Hepatocyte (in vitro differentiated cells): ENCODE data around the gene MZF1. TPM values are rescaled to one million over a fixed set of nuclear protein-coding genes. Genes with fewer than 3 reads are reported as not detected.
A peak's percentile ranks its signal among the peaks of the same experiment; 100 is the strongest.

ENCODE experiments used
- DNase-seq: peaks from one replicate; pipeline ENCODE4 v3.0.0-alpha.2; 2016; ENCODE audit warnings: low spot score
- H2AFZ ChIP-seq: fragments of 200-600 bp; sonication (generic); 2 replicates; pipeline ENCODE4 v1.6.0; 2016; ENCODE audit warnings: antibody characterized with exemption, mild to moderate bottlenecking
- H3K27ac ChIP-seq: fragments of 200-600 bp; sonication (generic); 2 replicates; pipeline ENCODE4 v1.5.1; 2016; ENCODE audit warnings: mild to moderate bottlenecking
- H3K27me3 ChIP-seq: fragments of 200-600 bp; sonication (generic); 2 replicates; pipeline ENCODE4 v1.6.1; 2016
- H3K36me3 ChIP-seq: fragments of 200-600 bp; sonication (generic); replicated peaks from 2 replicates; pipeline ENCODE4 v1.5.1; 2016; ENCODE audit warnings: low read depth; ENCODE audit not compliant: insufficient read depth
- H3K4me1 ChIP-seq: fragments of 200-600 bp; sonication (generic); 2 replicates; pipeline ENCODE4 v1.5.1; 2016; ENCODE audit warnings: mild to moderate bottlenecking, moderate library complexity; ENCODE audit not compliant: insufficient read depth
- H3K4me2 ChIP-seq: fragments of 200-600 bp; sonication (generic); 2 replicates; pipeline ENCODE4 v1.6.0; 2016
- H3K4me3 ChIP-seq: fragments of 200-600 bp; sonication (generic); 2 replicates; pipeline ENCODE4 v1.5.1; 2016; ENCODE audit warnings: mild to moderate bottlenecking
- H3K79me2 ChIP-seq: fragments of 200-600 bp; sonication (generic); 2 replicates; pipeline ENCODE4 v1.6.0; 2017; ENCODE audit warnings: mild to moderate bottlenecking
- H3K9me2 ChIP-seq: fragments of 200-600 bp; sonication (generic); replicated peaks from 2 replicates; pipeline ENCODE4 v1.6.0; 2017; ENCODE audit warnings: mild to moderate bottlenecking; ENCODE audit not compliant: insufficient read depth
- H3K9me3 ChIP-seq: fragments of 200-600 bp; sonication (generic); 2 replicates; pipeline ENCODE4 v1.5.1; 2016; ENCODE audit warnings: low read depth, mild to moderate bottlenecking
- H4K20me1 ChIP-seq: fragments of 200-600 bp; sonication (generic); 2 replicates; pipeline ENCODE4 v1.6.0; 2016; ENCODE audit warnings: mild to moderate bottlenecking; ENCODE audit not compliant: insufficient read depth, poor library complexity, severe bottlenecking
- EZH2 ChIP-seq: fragments of 200-600 bp; sonication (generic); IDR thresholded peaks from 2 replicates; pipeline ENCODE4 v1.6.1; 2016; ENCODE audit warnings: antibody characterized with exemption, mild to moderate bottlenecking, borderline replicate concordance
- EZH2phosphoT487 ChIP-seq: fragments of 200-600 bp; sonication (generic); IDR thresholded peaks from one replicate; pipeline ENCODE4 v1.6.1; 2018; ENCODE audit warnings: antibody characterized with exemption, mild to moderate bottlenecking, low read depth, moderate library complexity; ENCODE audit not compliant: unreplicated experiment, severe bottlenecking
- WGBS: methylation state at CpG from one replicate; pipeline ENCODE4 v1.1.6; 2016; ENCODE audit warnings: low lambda C conversion rate; ENCODE audit errors: missing lambda C conversion rate; 5-methylcytosine and 5-hydroxymethylcytosine counted together
- microRNA-seq: library from miRNA; unstranded; fragments of <30 nt; microRNA quantifications from one replicate; pipeline ENCODE4, GENCODE V29; 2017
- polyA plus RNA-seq: library from polyadenylated mRNA; unstranded; fragments of >200 nt; fragmentation: Nextera tagmentation; extraction: Ambion mirVana; gene quantifications from 2 replicates; pipeline ENCODE4 v1.2.1, GENCODE V29; 2016
- small RNA-seq: library from RNA; depleted of rRNA; stranded (forward); fragments of <200 nt; gene quantifications from one replicate; pipeline ENCODE3, GENCODE V24; 2014
- total RNA-seq: library from RNA; depleted of rRNA; stranded (reverse); fragments of >200 nt; gene quantifications from 2 replicates; pipeline ENCODE4 v1.2.3, GENCODE V29; 2014
- TF ChIP-seq, protein P1 (sequence below): fragments of 200-600 bp; sonication (generic); IDR thresholded peaks from 2 replicates; pipeline ENCODE4 v1.5.1; 2016; ENCODE audit warnings: antibody characterized with exemption, mild to moderate bottlenecking; ENCODE audit not compliant: poor library complexity

The MZF1 gene
- total and polyA plus RNA-seq, 2 experiments from 2014 or later, result 19.9 to 23.5 TPM

DNA sequence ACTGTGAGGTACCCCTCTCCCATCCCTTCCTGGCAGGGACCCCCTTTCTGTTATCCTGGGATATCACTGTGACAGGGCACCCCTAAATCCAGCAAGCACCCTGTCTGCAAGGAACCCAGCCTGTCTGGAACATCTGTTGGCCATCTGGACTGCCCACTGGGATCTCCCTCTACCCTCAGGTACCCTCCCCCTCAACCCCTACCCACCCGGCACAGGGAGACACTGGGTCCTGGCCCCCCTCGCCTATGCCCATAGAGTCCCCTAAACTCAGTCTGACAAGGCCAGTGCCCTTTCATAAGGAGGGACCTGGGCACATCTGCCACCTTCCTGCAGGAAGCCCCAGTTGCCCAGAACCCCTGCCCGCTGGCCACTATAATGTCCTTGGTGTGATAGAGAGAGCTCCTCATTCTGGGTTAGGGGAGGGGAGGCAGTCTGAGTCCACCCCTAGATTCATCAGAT is 58.5 kb downstream of the MZF1 start:
- no peaks in the 10 kb centered on the region for H3K9me2 ChIP-seq
- no peak overlapping the region for H3K4me3 ChIP-seq
- peaks cover 5% of the 10 kb centered on the region for H4K20me1 ChIP-seq
- H3K27me3 ChIP-seq, result no peaks in the 10 kb centered on the region
- TF ChIP-seq EZH2 (no peak), EZH2phosphoT487 (no peak)
- TF ChIP-seq, protein P1, sequence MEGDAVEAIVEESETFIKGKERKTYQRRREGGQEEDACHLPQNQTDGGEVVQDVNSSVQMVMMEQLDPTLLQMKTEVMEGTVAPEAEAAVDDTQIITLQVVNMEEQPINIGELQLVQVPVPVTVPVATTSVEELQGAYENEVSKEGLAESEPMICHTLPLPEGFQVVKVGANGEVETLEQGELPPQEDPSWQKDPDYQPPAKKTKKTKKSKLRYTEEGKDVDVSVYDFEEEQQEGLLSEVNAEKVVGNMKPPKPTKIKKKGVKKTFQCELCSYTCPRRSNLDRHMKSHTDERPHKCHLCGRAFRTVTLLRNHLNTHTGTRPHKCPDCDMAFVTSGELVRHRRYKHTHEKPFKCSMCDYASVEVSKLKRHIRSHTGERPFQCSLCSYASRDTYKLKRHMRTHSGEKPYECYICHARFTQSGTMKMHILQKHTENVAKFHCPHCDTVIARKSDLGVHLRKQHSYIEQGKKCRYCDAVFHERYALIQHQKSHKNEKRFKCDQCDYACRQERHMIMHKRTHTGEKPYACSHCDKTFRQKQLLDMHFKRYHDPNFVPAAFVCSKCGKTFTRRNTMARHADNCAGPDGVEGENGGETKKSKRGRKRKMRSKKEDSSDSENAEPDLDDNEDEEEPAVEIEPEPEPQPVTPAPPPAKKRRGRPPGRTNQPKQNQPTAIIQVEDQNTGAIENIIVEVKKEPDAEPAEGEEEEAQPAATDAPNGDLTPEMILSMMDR, result no peak
- H3K9me3 ChIP-seq, result no peaks in the 10 kb centered on the region
- no peak for DNase-seq
- H3K4me1 ChIP-seq, result peaks cover 24% of the 10 kb centered on the region
- H3K79me2 ChIP-seq, result peaks cover 48% of the 10 kb centered on the region
- H2AFZ ChIP-seq, result no peak overlapping the region
- WGBS, result 89% methylated on average over 3 of the region's 3 CpGs
- H3K27ac ChIP-seq, result peak overlapping the region; percentile 43
- peak overlapping the region; percentile 83 for H3K4me2 ChIP-seq
- no peaks in the 10 kb centered on the region for H3K36me3 ChIP-seq

DNA sequence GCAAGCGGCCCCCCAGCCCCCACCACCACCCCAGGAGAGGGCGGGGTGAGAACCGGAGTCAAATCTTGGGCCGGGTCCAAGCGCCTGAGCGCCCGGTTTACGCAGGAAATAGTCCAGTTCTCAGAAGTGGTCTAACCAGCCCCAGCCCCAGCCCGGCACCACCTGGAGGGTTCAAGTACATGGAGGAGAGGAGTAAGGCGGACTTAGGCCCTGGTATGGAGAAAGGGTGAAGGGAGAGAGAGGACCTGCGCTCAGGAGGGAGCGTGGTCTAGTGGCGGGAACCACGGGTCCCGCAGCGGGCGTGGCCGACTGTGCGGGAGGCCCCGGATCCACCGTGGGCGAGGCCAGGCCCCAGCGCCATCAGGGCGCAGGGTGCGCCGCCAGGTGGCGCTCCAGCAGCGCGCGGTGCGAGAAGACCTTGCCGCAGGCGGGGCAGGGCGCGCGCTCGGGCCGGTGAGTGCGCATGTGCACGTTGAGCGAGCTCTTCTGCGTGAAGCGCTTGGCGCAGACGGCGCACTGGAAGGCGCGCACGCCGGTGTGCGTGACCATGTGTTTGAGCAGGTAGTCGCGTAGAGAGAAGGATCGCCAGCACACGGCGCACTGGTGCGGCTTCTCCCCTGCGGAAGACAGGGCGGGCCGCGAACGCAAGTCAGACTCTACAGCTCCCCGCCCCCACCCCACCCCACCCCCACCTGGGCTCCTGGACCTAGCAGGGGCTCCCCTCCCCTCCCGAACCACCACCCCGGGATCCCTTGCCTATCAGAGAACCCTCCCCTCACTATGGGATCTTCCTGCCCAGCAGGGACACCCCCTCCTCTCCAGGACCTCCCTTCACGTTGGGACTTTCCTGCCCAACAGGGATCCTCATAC is 59.2 kb downstream of the MZF1 start:
- Histone ChIP-seq H3K4me1 (peaks cover 24% of the 10 kb centered on the region), H2AFZ (no peak overlapping the region)
- DNase-seq, result peak; percentile 96

DNA sequence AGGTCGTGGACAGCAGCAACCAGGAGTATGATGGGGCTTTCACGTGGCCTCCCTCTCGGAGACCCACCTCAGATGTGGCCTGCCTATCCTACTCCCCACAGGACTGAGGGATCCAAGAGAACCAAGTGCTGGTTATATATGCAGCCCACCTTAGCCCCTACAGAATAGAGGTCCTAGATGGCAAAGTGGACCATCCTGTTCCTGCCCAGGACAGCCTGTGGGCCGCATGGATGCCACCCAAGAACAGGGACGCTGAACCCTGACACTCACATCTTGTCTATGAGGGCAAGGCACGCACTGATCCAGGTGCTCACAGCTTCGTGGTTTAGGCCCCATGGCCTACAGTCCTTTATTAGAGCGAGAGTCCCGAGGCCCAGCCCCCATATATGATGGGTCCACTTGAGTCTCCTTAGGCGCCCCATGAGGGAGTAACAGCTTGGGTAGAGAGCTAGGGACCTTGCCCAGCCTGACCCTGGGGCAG is 59.9 kb downstream of the MZF1 start:
- Histone ChIP-seq H3K4me3 (no peak overlapping the region), H3K27me3 (no peaks in the 10 kb centered on the region), H3K79me2 (peaks cover 42% of the 10 kb centered on the region), H3K9me2 (no peaks in the 10 kb centered on the region), H3K36me3 (no peaks in the 10 kb centered on the region), H4K20me1 (peaks cover 3% of the 10 kb centered on the region), H3K9me3 (no peaks in the 10 kb centered on the region), H3K27ac (peak overlapping the region; percentile 82), H3K4me1 (peaks cover 20% of the 10 kb centered on the region), H2AFZ (no peak overlapping the region), H3K4me2 (peak overlapping the region; percentile 83)
- TF ChIP-seq, protein P1, result no peak
- TF ChIP-seq EZH2phosphoT487 (no peak), EZH2 (no peak)
- 91% methylated on average over 10 of the region's 10 CpGs for whole genome bisulfite sequencing
- no peak for DNase-seq

More for the DNA sequence above, 59.2 kb downstream of the MZF1 start:
- H4K20me1 ChIP-seq, result peaks cover 5% of the 10 kb centered on the region
- H3K4me3 ChIP-seq, result no peak overlapping the region
- WGBS, result 30% methylated on average over 53 of the region's 66 CpGs
- H3K4me2 ChIP-seq, result peak overlapping the region; percentile 83
- H3K27ac ChIP-seq, result peak overlapping the region; percentile 82
- no peaks in the 10 kb centered on the region for H3K36me3 ChIP-seq
- H3K9me3 ChIP-seq, result no peaks in the 10 kb centered on the region
- TF ChIP-seq EZH2 (no peak), EZH2phosphoT487 (no peak)
- TF ChIP-seq, protein P1, result peak; percentile 87
- no peaks in the 10 kb centered on the region for H3K9me2 ChIP-seq
- no peaks in the 10 kb centered on the region for H3K27me3 ChIP-seq
- H3K79me2 ChIP-seq, result peaks cover 48% of the 10 kb centered on the region

Small RNA genes lying within 50 kb of the gene (microRNA-seq; reads per million reads assigned to microRNA genes)
- gene MIR6807, result 2.7 reads per million

Small RNA genes lying within 50 kb of the gene (small RNA-seq; reads per million reads assigned to genes)
- gene MIR6807 (0.12 reads per million), gene RN7SL525P (not detected)

Other genes starting within 250 kb of the MZF1 start
- 1.3 and 2.0 TPM in 2 replicates for gene ZSCAN22, start 246.3 kb downstream of the MZF1 start, total RNA-seq
- 2.2 and 3.0 TPM in 2 replicates for gene ZSCAN22, start 246.3 kb downstream of the MZF1 start, polyA plus RNA-seq
- 35.9 and 45.5 TPM in 2 replicates for gene A1BG, start 219.8 kb downstream of the MZF1 start, total RNA-seq
- 106 and 108 TPM in 2 replicates for gene A1BG, start 219.8 kb downstream of the MZF1 start, polyA plus RNA-seq
- gene ZNF497, start 210.6 kb downstream of the MZF1 start, total RNA-seq, result 1.5 and 1.6 TPM in 2 replicates
- 3.3 and 4.3 TPM in 2 replicates for gene ZNF497, start 210.6 kb downstream of the MZF1 start, polyA plus RNA-seq
- gene ZNF837, start 192.3 kb downstream of the MZF1 start, total RNA-seq, result 5.0 and 5.9 TPM in 2 replicates
- gene ZNF837, start 192.3 kb downstream of the MZF1 start, polyA plus RNA-seq, result 5.4 and 9.7 TPM in 2 replicates
- gene RPS5, start 186.1 kb downstream of the MZF1 start, total RNA-seq, result 1,644 and 2,420 TPM in 2 replicates
- gene RPS5, start 186.1 kb downstream of the MZF1 start, polyA plus RNA-seq, result 562 and 565 TPM in 2 replicates
- not detected in 2 replicates for gene RNF225, start 177.7 kb downstream of the MZF1 start, total RNA-seq
- gene RNF225, start 177.7 kb downstream of the MZF1 start, polyA plus RNA-seq, result 0.47 TPM in 1 of 2 replicates, not detected in the other
- 4.5 and 5.5 TPM in 2 replicates for gene ZNF584, start 164.7 kb downstream of the MZF1 start, total RNA-seq
- gene ZNF584, start 164.7 kb downstream of the MZF1 start, polyA plus RNA-seq, result 4.5 and 7.9 TPM in 2 replicates
- 1.0 and 1.5 TPM in 2 replicates for gene ZNF132, start 133.2 kb downstream of the MZF1 start, total RNA-seq
- gene ZNF132, start 133.2 kb downstream of the MZF1 start, polyA plus RNA-seq, result 0.35 and 0.95 TPM in 2 replicates
- gene ZNF324B, start 121.7 kb downstream of the MZF1 start, total RNA-seq, result 5.8 and 7.0 TPM in 2 replicates
- gene ZNF324B, start 121.7 kb downstream of the MZF1 start, polyA plus RNA-seq, result 1.9 and 2.4 TPM in 2 replicates
- gene ZNF324, start 106.3 kb downstream of the MZF1 start, total RNA-seq, result 8.7 and 13.1 TPM in 2 replicates
- gene ZNF324, start 106.3 kb downstream of the MZF1 start, polyA plus RNA-seq, result 9.1 and 9.3 TPM in 2 replicates
- gene ZNF446, start 97.0 kb downstream of the MZF1 start, total RNA-seq, result 11.2 and 20.5 TPM in 2 replicates
- 13.8 and 20.7 TPM in 2 replicates for gene ZNF446, start 97.0 kb downstream of the MZF1 start, polyA plus RNA-seq
- gene SLC27A5, start 61.3 kb downstream of the MZF1 start, total RNA-seq, result 8.4 and 9.0 TPM in 2 replicates
- gene SLC27A5, start 61.3 kb downstream of the MZF1 start, polyA plus RNA-seq, result 13.8 and 19.1 TPM in 2 replicates
- gene ZBTB45, start 53.5 kb downstream of the MZF1 start, total RNA-seq, result 3.3 and 5.4 TPM in 2 replicates
- gene ZBTB45, start 53.5 kb downstream of the MZF1 start, polyA plus RNA-seq, result 18.5 and 21.6 TPM in 2 replicates
- 189 and 191 TPM in 2 replicates for gene TRIM28, start 29.3 kb downstream of the MZF1 start, total RNA-seq
- gene TRIM28, start 29.3 kb downstream of the MZF1 start, polyA plus RNA-seq, result 159 and 180 TPM in 2 replicates
- 88.4 and 122 TPM in 2 replicates for gene CHMP2A, start 18.2 kb downstream of the MZF1 start, total RNA-seq
- gene CHMP2A, start 18.2 kb downstream of the MZF1 start, polyA plus RNA-seq, result 188 and 196 TPM in 2 replicates
- gene UBE2M, start 14.7 kb downstream of the MZF1 start, total RNA-seq, result 48.5 and 54.4 TPM in 2 replicates
- 111 TPM in 2 replicates for gene UBE2M, start 14.7 kb downstream of the MZF1 start, polyA plus RNA-seq